Activated naive CD8-positive, alpha-beta T cell (primary cell): ENCODE results near the gene EYA2.

Experiments used
- H3K27ac Mint-ChIP-seq: one replicate; pipeline ENCODE4 v1.8.0; 2021; ENCODE audit warnings: mixed read lengths
- H3K27me3 Mint-ChIP-seq: one replicate; pipeline ENCODE4 v1.8.0; 2021; ENCODE audit warnings: mixed read lengths
- H3K36me3 Mint-ChIP-seq: one replicate; pipeline ENCODE4 v1.8.0; 2021; ENCODE audit warnings: mixed read lengths
- H3K4me1 Mint-ChIP-seq: one replicate; pipeline ENCODE4 v1.8.0; 2021; ENCODE audit warnings: low read depth, mixed read lengths
- H3K4me3 Mint-ChIP-seq: one replicate; pipeline ENCODE4 v1.8.0; 2021; ENCODE audit warnings: mild to moderate bottlenecking, mixed read lengths
- H3K9me3 Mint-ChIP-seq: one replicate; pipeline ENCODE4 v1.8.0; 2021; ENCODE audit warnings: low read depth, mixed read lengths

Gene EYA2

DNA sequence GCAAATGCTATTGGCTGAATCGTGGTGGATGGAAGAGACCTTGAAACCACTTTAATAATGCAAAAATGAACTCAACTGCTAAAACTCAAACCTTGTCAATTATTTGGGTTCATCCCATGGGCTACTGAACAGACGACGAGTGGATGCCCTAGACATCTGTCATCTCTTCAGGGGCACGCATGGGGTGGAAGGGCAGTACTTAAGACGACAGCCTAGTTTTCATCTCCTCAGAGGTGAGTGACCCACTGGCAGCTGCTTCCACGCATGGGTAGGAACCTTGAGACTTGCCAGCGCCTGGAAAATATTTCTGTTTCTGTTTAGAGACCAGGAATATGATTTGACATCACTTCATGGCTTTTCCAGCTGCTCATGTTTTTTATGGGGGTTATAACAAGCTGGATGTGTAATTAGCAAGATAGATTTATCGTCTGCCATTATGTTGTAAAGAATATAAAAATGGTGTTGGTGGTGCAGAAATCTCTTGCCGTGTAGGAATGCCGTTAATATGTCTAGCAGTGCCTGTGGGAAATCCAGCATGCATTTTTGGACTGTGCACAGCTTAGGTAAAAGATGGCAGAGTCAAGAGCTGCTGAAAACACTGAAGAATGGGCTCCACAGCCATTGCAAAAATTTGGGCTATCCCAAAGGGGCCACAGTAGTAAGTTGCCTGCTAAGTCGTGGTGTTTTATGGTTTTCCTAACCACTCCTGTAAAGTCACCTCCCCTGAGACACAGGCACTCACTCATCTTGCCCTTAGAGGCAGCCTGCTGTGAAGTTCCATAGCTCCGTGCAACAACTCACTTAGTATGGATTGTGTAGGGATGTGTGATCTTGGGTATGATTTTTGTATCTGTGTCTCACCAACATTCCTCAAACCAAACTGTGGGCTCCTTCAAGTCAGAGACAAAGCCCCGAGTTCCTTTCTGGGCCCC lies 203.3 kb downstream of the EYA2 start:
- Mint-ChIP-seq H3K27me3 (peaks cover 21% of the 10 kb centered on the region), H3K4me1 (no peaks in the 10 kb centered on the region), H3K36me3 (no peaks in the 10 kb centered on the region), H3K27ac (no peak overlapping the region), H3K9me3 (peaks cover 12% of the 10 kb centered on the region), H3K4me3 (no peak overlapping the region)

DNA sequence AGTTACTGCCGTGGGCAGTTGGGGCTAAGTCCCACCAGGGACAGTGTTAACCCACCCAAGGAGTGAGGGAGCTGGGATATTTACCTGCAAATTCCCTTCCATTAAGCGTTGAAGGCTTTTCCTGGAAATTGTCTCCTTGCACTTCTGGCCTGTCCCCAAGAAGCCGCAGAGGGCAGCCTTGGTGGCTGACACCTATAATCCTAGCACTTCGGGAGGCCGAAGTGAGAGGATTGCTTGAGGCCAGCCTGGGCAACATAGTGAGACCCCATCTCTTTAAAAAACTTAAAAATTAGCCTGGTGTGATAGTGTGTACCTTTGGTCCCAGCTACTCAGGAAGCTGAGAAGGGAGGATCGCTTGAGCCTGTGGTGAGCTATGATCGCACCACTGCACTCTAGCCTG lies 204.4 kb downstream of the EYA2 start:
- Mint-ChIP-seq H3K4me3 (no peak overlapping the region), H3K9me3 (peaks cover 17% of the 10 kb centered on the region), H3K27ac (no peak overlapping the region), H3K36me3 (peaks cover 3% of the 10 kb centered on the region), H3K4me1 (no peaks in the 10 kb centered on the region), H3K27me3 (peaks cover 23% of the 10 kb centered on the region)

DNA sequence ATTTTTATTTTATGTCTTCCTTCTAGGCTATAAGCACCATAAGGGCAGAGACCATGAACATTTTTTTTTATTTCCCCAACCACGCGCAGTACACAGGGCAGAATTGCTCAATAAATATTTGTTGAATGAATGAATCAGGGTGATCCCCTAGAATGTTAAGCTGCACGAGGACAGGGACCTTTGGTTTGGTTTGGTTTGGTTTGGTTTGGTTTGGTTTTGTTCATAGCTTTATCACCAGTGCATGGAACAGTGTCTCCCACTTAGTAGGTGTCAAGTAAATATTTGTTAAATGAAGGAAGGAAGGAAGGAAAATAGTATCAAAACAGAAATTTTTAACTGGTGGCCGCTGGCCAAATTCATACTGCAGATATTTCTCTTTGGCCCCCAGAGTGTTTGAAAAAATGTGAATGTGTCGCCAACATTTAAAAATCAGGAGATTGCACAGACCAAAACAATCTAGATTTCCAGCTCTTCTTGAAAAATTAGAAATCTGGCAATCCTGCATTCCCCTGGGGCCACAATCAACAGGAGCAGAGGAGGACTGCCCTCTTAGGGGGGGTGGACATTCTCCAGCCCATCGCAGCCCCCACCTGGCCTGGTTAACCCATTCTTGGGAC lies 205.3 kb downstream of the EYA2 start:
- no peak overlapping the region for H3K4me3 Mint-ChIP-seq
- H3K9me3 Mint-ChIP-seq = peaks cover 17% of the 10 kb centered on the region
- no peaks in the 10 kb centered on the region for H3K4me1 Mint-ChIP-seq
- H3K36me3 Mint-ChIP-seq = peaks cover 3% of the 10 kb centered on the region
- peaks cover 23% of the 10 kb centered on the region for H3K27me3 Mint-ChIP-seq
- H3K27ac Mint-ChIP-seq = no peak overlapping the region

DNA sequence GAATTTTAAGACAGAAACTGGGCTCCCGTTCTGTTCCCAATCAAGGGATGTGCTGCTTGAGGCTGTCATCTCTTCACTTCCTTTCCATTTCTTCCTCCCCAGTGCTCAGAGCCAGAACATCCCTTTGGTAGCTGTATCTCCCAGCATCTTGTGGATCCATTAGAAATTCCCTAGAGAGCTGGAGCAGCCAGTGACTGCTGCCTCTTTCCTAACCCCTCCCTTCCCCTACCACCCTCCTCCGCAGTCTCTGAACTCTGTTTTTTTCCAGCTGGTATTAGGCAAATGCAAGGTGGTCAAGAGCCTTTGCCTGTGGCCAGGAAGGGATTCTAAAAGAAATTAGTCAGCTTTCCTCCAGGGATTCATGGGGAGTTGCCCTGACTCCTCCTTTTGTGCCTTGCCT lies 208.0 kb downstream of the EYA2 start:
- no peaks in the 10 kb centered on the region for H3K4me1 Mint-ChIP-seq
- peaks cover 8% of the 10 kb centered on the region for H3K9me3 Mint-ChIP-seq
- H3K27me3 Mint-ChIP-seq = peaks cover 24% of the 10 kb centered on the region
- no peak overlapping the region for H3K4me3 Mint-ChIP-seq
- no peak overlapping the region for H3K27ac Mint-ChIP-seq
- H3K36me3 Mint-ChIP-seq = peaks cover 3% of the 10 kb centered on the region

DNA sequence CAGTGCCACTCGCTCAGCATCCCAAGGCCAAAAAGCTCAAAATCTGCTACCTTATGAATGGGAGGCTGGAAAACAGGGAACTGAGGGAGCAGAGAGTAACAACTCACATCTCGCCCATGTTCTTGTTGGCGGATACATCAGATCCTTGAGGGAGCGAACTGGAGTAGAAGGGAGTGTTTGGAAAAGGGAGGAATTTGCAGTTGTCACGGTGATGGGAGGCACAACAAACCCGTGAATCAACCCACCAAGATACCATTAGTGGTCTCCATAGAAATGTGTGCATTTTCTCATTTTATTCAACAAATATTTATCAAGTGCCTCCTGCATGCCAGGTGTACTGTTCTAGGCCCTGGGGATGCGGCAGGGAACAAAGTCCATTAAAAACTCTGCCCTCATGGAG lies 212.1 kb downstream of the EYA2 start:
- Mint-ChIP-seq H3K4me1 (no peaks in the 10 kb centered on the region), H3K27ac (no peak overlapping the region), H3K27me3 (peaks cover 15% of the 10 kb centered on the region), H3K9me3 (peaks cover 13% of the 10 kb centered on the region), H3K4me3 (no peak overlapping the region), H3K36me3 (peaks cover 3% of the 10 kb centered on the region)

DNA sequence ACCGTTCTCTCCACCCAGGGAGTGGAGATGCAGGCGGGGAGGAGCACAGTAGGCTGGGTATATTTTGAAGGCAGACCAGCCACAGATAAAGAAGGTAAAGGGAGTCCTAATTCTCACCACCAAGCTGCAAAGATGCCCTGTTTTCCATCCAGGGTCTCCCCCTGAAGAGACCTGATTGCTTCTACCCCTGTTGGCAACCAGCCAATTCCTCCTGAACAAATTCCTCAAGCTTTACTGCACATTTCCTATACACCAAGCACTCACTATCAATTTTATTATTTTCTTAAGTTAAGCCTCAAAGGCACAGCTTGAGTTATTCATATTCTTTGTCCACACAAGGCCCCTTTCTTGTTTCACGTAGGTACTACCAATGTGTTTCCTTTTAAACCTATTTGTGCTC lies 214.4 kb downstream of the EYA2 start:
- Mint-ChIP-seq H3K27ac (no peak overlapping the region), H3K27me3 (peaks cover 4% of the 10 kb centered on the region), H3K4me1 (no peaks in the 10 kb centered on the region), H3K9me3 (peaks cover 5% of the 10 kb centered on the region), H3K4me3 (no peak overlapping the region), H3K36me3 (no peaks in the 10 kb centered on the region)

DNA sequence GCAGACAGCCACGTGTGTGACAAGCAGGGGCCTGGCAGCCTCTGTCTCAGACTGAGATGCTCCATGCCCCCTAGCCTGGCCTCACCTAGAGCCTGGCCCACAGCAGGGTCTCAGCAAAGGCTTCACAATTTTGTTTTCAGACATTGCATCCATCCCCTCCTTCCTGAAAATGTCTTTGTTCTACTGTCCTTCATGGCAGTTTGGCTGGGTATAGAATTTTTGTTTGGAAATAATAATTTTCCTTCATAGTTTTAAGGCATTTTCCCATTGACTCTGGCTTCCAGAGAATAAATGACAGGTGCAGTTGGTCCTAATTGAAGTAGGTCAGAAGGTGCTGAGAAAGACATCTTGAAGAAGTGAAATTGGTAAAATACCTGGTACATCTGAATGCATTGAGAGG lies 216.2 kb downstream of the EYA2 start:
- Mint-ChIP-seq H3K9me3 (peaks cover 5% of the 10 kb centered on the region), H3K36me3 (no peaks in the 10 kb centered on the region), H3K4me1 (no peaks in the 10 kb centered on the region), H3K4me3 (no peak overlapping the region), H3K27ac (no peak overlapping the region), H3K27me3 (peaks cover 3% of the 10 kb centered on the region)

DNA sequence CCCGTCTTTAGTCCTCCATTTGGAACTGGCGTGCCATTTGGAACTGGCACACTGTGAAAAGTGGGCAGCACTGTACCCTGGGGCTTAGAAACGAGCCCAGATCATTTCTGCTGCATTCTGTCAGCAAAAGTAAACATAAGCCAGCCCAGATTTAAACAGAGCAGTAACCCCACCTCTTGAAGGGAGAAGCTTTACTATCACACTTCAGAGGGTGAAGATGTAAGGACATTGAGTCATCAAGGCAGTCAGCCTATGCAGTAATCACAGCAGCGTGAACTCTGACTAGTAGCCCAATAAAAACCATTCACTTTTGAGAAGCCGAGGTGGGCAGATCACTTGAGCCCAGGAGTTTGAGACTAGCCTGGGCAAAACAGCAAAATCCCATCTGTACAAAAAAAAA lies 216.9 kb downstream of the EYA2 start:
- H3K4me1 Mint-ChIP-seq = no peaks in the 10 kb centered on the region
- no peak overlapping the region for H3K4me3 Mint-ChIP-seq
- H3K27ac Mint-ChIP-seq = no peak overlapping the region
- H3K27me3 Mint-ChIP-seq = peaks cover 5% of the 10 kb centered on the region
- H3K9me3 Mint-ChIP-seq = peaks cover 5% of the 10 kb centered on the region
- no peaks in the 10 kb centered on the region for H3K36me3 Mint-ChIP-seq

DNA sequence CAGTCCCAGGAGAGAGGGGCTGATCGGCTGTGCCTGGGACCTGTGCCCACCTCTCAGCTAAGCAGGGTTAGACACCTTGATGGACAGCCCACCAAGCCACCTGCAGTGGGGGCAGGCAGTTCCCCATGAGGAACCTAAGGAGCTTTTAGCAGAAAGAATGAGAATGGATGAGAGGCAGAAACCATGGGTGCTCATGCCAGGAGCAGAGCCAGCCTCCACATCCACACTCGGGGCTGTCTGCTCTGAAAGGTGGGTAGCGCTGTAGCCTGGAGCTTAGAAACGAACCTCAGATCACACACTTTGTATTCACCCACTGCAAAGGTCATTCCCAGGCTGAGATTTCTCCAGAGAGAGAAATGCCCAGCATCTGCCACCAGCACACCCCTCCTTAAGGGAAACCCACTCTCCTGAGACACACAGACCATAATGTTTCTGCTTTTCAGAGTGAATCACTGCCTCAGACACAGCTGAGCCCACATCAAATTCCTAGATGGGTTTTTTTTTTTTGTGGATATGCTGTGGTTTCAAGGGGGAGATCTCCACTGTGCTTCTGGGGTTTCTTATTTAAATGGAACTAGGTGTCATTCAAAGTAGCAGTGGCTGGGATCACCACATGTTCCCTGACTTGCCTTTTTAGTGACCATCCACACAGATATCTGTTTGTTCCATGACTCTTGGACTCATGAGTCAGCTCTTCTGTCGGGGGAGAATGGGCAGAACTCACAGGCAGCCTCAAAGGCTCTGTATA lies 218.9 kb downstream of the EYA2 start:
- Mint-ChIP-seq H3K27me3 (peaks cover 8% of the 10 kb centered on the region), H3K4me3 (no peak overlapping the region), H3K4me1 (no peaks in the 10 kb centered on the region), H3K36me3 (no peaks in the 10 kb centered on the region), H3K27ac (no peak overlapping the region), H3K9me3 (peaks cover 5% of the 10 kb centered on the region)

DNA sequence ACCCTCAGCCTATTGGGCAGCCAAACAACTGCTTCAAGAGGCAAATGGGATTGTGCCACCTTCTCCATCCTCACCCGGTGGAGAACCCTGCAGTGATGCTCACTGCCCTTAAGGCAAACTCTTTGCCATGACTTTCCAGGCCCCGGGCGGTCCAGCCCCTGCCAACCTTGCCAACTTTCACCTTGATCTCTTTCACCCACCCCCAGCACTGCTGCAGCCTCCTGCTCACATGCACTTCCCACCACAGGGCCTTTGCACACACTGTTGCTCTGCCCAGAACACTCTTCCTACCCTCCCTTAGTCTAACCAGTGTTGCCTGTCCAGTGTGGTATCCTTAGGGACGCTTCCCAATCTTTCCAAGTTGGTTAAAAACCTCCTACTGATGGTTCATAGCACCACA lies 221.1 kb downstream of the EYA2 start:
- Mint-ChIP-seq H3K36me3 (no peaks in the 10 kb centered on the region), H3K27ac (no peak overlapping the region), H3K27me3 (peaks cover 8% of the 10 kb centered on the region), H3K4me3 (no peak overlapping the region), H3K4me1 (no peaks in the 10 kb centered on the region), H3K9me3 (peaks cover 5% of the 10 kb centered on the region)

DNA sequence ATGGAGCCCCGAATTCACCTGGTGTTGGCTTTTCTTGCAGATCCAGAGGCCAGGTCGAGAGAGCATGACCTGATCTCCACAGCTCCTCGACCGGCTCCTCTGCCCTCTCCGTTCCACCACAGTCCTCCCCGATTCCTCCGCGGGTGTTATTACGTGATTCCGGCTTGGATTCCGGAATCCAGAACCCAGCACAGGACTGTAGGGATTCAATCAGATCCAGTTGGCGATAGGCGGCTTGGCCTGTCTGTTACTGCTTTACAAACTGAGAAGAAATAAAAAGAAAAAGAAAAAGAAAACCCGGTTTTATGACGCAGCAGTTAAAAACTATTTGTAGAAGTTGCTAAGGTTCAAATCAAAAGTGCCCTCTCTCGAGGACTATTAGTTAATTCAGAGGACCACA lies 222.7 kb downstream of the EYA2 start:
- H3K9me3 Mint-ChIP-seq = no peaks in the 10 kb centered on the region
- no peaks in the 10 kb centered on the region for H3K4me1 Mint-ChIP-seq
- no peak overlapping the region for H3K4me3 Mint-ChIP-seq
- no peaks in the 10 kb centered on the region for H3K36me3 Mint-ChIP-seq
- H3K27ac Mint-ChIP-seq = no peak overlapping the region
- peaks cover 11% of the 10 kb centered on the region for H3K27me3 Mint-ChIP-seq

DNA sequence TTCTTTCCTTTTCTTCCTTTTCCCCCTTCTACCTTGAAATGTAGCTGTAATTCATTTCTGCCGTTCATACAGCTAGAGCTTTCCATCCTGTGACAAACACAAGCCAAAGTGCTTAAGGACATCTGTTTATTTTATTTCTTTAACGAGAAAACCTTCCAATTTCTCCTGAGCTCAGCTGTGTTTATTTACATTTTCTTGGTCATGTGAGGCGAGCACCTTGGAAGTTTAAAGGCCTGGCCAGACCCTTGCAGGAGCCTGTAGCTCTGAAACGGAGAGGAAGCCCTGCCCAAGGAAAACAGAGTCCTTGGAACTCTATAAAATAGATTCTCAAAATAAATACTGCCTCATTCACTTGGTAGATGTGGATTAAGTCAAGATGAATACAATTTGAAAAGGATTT lies 223.1 kb downstream of the EYA2 start:
- peaks cover 11% of the 10 kb centered on the region for H3K27me3 Mint-ChIP-seq
- no peaks in the 10 kb centered on the region for H3K36me3 Mint-ChIP-seq
- H3K9me3 Mint-ChIP-seq = no peaks in the 10 kb centered on the region
- H3K4me1 Mint-ChIP-seq = no peaks in the 10 kb centered on the region
- no peak overlapping the region for H3K27ac Mint-ChIP-seq
- H3K4me3 Mint-ChIP-seq = no peak overlapping the region

DNA sequence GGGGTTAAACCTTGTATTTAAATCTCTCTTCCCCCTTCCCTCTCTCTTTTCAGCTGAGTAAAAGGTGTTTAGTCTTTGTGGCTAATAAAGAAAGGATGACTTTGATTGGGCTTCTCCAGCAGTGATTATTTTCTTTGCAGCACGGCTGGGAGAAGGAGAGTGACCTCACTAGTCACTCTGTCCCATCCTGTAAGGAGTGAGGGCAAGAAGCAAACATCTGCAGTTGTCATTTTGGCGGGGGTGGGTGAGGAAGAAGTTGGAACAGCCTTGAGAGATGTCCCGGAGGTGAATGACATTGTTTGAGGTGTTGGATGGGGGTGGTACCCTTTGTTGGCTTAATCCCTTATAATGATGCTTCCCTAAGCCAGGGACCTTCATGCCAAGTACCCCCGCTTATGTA lies 223.6 kb downstream of the EYA2 start:
- Mint-ChIP-seq H3K27me3 (peaks cover 11% of the 10 kb centered on the region), H3K36me3 (no peaks in the 10 kb centered on the region), H3K9me3 (no peaks in the 10 kb centered on the region), H3K4me1 (no peaks in the 10 kb centered on the region), H3K27ac (no peak overlapping the region), H3K4me3 (no peak overlapping the region)

DNA sequence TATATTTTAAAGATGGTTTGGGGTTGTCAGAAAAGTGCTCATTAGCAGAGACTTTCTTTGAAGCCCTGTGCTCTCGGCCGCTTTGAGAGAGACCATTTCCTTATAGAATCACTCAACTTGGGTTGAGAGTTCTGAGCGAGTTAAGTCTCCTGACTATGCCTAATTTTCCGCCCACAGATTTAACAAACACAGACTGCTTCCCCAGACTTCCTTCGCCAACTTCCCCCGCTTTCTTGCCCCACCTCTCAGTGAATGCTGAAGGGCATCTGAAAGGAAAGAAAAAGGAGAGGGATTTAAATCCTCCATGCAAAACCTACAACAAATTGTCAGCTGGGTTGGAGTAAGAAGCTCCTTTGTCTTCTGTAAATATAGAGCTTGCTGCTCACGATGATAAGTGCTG lies 224.0 kb downstream of the EYA2 start:
- no peaks in the 10 kb centered on the region for H3K9me3 Mint-ChIP-seq
- H3K27ac Mint-ChIP-seq = no peak overlapping the region
- no peaks in the 10 kb centered on the region for H3K36me3 Mint-ChIP-seq
- no peaks in the 10 kb centered on the region for H3K4me1 Mint-ChIP-seq
- H3K4me3 Mint-ChIP-seq = no peak overlapping the region
- peaks cover 11% of the 10 kb centered on the region for H3K27me3 Mint-ChIP-seq

DNA sequence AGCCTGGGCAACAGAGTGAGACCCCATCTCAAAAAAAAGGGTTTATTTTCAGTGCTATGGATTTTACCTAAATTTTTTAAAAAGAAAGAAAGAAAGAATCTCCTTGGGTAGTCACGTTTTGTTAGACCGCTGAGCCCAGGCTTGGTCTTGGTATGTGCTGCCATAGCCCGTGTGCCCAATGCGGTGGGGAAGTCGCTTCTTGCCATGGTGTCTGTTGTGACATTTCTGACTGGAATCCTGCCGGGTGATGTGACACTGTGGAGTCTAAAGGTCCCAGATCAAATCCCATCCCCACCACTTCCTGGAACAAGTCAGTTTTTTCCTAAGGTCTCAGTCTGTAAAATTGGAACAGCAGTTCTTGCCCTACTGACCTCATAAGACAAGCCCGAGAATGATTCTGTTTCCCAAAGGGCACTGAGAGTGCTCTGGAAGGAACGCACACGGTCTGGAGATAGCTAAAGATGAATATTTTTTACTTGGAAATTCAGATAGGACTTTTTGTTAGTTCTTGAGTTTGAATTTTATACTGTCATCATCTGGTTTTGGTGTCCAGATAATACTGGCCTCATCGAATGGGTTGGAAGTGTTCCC lies 225.8 kb downstream of the EYA2 start:
- Mint-ChIP-seq H3K4me3 (no peak overlapping the region), H3K9me3 (no peaks in the 10 kb centered on the region), H3K36me3 (no peaks in the 10 kb centered on the region), H3K27ac (no peak overlapping the region), H3K27me3 (peaks cover 11% of the 10 kb centered on the region), H3K4me1 (no peaks in the 10 kb centered on the region)
